ENCODE results near the gene DYNLT1. TPM values are rescaled to one million over a fixed set of nuclear protein-coding genes. Genes with fewer than 3 reads are reported as not detected.
"Not testable (repeated sequence)": the region's sequence is repeated elsewhere in the genome, so short reads cannot be mapped to it uniquely, and the experiment has no call there.

The DYNLT1 gene
- total RNA-seq, 1 donor from 2014 or later: 113 TPM

DNA sequence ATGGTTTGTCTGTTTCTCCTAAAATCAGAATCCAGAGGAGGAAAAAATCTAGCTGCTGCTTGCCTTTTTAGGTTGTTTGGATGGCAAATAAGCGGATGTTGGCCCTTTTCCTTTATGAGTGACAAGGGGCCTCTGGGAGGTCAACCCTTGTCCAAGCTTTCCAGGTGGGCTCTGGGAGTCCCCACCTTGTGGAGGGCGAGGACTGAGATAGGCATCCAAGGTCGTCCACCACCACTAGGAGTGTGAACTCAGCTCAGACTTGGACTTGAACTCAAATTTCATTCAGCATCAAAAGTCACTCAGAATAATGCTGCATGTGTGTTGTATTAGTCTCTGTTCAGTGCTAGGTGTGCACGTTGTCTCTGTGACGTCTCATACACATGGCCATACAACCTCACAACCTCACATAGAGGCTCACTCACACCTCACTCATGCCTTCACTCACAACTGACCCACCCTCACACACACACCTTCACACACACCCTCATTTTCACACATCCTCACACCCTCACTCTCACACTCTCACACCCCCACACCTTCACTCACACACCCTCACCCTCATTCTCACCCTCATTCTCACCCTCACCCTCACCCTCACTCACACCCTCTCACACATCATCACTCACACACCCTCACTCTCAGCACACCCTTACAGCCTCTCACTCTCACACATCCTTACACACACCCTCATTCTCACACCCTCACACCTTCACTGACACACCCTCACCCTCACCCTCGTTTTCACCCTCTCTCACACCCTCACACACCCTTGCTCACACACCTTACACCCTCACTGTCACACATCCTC, 18.0 kb downstream of the DYNLT1 start:
- intact Hi-C loops (cut with micrococcal nuclease): no loop called here

DNA sequence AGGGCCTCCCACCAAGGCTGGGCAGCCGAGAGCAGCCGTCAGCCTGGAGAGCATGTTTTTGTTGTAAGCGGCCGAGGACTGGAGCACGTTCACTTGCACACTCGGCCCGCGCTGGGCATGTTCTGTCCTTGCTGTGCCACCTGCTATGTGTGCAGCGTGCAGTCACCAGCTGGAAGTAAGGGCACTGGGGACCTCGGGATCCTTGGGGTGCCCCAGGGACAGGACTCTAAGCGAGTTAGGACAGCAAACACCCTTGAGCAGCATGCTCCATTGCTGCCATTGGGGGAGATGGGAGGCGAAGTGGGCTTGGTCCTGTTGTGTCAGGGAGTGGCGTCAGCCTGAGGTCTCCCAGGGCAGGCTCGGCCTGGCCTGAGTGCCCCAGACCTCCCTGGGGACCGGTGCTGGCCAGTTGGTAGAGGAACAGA, 18.6 kb downstream of the DYNLT1 start:
- intact Hi-C loops (cut with micrococcal nuclease): no loop called here

DNA sequence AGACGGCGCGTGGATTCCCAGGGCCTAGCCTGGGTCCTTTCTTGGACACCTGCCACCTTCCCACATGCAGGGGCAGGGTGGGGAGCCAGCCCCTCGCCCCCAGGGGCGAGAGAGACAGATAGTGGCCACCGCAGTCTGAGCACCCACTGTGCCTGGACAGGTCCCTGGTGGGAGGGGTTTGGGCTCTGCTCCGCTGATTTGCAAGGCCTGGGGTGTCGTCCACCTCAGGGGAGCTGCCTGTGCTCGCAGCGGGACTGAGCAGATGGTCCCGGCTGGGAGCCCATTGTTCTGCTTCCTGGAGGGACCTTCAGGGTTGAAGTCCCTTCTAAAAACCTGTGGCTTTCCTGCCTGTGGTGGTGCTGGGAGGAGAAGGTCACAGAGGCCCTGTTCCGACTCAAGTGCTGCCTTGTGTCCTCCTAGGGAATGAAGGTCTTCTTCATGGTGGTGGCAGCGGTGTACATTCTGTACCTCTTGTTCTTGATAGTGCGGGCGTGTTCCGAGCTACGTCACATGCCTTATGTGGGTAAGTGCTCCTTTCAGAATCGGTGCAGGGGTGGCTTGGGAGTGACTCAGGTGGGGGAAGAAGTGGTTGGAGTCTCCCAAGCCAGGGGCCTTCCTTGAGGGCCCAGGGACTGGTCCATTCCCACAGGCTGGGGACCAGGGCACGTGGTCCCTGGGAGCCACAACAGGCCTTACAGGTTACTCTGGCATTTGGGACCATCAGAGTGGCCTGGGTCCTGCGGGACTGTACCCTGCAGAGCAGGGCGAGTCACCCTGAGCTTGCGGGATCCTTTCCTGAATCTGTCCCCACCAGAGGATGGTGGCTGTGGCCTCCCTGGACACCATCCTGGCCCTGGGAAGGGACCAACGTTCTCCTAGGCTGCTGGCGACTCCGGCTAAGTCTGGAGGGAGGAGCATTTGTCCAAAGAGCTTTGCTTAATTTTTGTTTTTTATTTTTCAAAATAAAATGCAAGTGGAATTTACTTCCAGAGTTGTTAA, 19.6 kb downstream of the DYNLT1 start:
- intact Hi-C loops (cut with micrococcal nuclease): no loop called here

DNA sequence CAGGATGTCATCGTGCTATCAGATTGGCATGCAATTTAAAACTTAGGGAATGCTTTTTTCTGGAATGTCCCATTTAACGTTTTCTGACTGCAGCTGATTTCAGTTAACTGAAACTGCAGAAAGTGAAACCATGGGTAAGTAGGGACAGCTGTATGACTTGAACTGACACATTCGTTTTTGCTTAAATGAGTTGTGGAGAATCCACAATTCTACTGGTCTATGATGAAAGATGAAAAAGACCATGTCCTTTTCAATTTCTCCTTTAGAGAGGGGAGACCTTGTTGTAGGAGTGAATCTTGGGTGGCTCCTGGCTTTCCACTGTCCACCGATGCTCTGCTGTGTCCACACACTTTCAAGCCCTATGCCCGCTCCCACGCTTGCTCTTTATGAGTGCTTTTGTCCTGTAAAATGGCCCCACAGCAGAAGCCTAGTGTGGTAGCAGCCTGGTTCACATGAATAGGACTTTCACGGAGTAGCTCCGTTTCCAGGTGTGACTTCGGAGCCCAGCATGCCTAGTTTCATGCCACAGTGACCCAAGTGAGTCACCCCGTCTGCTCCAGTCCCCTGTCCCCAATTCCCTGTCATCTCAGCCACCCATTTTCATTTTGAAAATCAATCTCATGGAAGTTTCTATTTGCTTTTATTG, 21.9 kb downstream of the DYNLT1 start:
- intact Hi-C loops (cut with micrococcal nuclease): no loop called here

DNA sequence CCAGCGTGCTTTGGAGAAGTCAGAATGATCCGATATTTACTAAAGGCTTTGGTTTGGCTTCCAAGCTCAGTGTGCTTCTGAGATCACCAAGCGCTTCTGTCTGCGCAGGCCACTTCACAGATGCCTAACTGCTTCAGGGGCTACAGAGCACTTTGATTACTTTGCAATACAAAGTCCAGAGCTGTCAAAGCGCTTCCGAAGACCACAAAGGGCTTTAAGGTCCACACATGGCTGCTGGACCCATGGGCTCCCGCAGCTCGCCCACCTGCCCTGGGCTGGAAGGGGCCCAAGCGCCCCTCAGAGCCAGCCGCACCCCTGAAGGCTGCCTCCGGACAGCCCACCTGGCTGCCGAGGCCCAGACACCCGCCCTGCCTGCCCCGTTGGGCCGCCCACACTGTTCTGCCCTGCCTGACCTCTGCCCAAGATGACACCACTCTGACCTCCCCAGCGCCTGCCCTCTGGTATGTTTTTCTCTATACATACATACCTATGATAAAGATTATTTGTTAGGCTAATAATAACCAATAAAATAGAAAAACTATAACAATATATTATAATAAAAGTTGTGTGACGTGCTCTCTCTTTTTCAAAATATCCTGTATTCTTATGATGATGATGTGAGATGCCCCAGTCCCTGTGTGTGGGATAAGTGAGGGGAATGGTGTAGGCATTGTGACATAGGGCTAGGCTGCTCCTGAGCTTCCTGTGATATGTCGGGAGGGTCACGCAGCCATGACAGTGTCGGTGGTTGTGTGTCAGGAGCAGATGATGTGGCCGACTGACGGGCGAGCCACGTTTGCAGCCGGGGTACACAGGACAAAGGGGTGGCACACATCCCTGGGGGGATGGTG, 22.6 kb downstream of the DYNLT1 start:
- intact Hi-C loops (cut with micrococcal nuclease): no loop called here

DNA sequence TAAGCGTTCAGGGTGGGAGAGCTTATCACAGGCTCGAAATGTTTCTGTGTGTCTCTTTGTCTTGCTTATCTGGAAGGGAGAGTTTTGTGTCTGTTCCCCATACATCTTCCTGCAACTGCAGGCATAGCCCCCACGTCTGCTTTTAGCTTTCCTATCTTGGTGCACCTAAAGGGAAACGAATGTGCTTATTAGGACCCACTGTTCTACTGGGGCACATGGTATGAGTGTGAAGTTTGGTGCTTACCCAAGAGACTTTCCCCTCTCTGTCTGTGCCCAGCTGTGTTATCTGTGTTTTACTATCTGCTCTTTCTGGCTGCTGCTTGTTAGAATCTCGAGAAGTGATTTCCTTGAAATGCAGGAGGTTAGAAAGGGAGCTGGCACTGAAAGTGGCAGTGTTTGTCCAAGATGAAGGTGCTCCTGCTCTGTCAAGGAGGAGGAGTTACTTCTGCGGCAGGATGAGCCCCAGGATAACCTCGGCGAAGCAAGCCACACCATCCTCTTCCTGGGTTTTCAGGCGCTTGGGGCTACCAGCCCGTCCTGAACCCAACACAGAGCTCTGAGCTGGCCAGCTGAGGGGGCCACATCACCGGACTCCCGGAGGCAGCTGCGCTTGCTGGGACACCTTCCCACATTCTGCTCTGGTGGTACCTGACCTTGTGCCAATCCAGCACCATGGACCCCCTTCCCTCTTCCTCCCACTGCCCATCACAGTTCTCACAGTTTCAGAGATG, 23.4 kb downstream of the DYNLT1 start:
- intact Hi-C loops (cut with micrococcal nuclease): no loop called here

DNA sequence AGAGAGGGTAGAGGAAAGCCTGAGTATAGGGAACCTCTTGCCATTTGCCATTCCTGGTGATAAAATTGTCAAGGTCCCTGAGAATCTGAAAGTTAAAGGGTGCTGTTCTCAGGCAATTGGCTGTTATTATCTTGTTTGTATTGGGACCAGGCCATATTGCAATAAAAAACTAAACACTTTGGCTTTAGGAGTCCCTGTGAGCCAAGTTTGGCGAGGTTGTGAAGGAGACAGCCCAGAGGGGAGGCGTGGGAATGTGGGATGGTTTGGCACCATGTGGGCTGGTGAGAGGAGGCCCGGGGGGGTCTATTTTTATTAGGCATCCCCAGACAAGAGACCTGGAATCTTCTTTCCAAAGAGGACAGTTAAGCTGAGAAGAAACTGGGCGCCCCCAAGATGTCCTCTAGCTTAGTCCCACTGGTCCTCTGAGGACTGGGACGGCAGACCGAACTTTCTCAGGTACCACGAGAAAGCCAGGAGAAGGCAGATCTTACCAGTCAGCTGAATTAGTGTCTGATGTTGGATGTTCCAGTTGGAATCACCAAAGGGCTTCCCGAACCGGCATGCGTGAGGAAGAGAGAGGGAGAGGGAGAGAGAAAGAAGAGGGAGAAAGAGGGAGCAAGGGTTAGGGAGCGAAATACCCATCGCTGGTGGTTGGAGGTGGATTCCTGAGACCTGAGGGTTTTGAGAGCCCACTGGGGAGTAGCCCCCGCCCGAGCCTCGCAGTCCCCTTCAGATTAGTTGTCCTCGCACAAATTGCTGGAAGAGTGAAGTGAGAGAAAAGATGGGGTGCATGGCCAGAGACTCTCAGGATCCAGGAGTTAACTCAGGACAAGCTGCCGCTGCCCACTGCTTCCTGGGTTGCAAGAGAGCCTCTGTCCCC, 24.4 kb downstream of the DYNLT1 start:
- intact Hi-C loops (cut with micrococcal nuclease): loop anchor here (1.0 kb wide), 1 partner anchor 20 kb away; no protein-coding TSS in a partner anchor

DNA sequence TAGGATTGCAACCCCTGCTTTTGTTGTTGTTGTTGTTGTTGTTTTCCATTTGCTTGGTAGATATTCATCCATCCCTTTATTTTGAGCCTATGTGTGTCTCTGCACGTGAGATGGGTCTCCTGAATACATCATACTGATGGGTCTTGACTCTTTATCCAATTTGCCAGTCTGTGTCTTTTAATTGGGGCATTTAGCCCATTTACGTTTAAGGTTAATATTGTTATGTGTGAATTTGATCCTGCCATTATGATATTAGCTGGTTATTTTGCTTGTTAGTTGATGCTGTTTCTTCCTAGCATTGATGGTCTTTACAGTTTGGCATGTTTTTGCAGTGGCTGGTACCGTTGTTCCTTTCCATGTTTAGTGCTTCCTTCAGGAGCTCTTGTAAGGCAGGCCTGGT, 26.3 kb downstream of the DYNLT1 start:
- intact Hi-C loops (cut with micrococcal nuclease): not testable (repeated sequence)

DNA sequence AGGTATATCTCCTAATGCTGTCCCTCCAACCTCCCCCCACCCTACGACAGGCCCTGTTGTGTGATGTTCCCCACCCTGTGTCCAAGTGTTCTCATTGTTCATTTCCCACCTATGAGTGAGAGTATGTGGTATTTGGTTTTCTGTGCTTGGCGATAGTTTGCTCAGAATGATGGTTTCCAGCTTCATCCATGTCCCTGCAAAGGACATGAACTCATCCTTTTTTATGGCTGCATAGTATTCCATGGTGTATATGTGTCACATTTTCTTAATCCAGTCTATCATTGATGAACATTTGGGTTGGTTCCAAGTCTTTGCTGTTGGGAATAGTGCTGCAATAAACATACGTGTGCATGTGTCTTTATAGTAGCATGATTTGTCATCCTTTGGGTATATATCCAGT, 29.9 kb downstream of the DYNLT1 start:
- intact Hi-C loops (cut with micrococcal nuclease): not testable (repeated sequence)

DNA sequence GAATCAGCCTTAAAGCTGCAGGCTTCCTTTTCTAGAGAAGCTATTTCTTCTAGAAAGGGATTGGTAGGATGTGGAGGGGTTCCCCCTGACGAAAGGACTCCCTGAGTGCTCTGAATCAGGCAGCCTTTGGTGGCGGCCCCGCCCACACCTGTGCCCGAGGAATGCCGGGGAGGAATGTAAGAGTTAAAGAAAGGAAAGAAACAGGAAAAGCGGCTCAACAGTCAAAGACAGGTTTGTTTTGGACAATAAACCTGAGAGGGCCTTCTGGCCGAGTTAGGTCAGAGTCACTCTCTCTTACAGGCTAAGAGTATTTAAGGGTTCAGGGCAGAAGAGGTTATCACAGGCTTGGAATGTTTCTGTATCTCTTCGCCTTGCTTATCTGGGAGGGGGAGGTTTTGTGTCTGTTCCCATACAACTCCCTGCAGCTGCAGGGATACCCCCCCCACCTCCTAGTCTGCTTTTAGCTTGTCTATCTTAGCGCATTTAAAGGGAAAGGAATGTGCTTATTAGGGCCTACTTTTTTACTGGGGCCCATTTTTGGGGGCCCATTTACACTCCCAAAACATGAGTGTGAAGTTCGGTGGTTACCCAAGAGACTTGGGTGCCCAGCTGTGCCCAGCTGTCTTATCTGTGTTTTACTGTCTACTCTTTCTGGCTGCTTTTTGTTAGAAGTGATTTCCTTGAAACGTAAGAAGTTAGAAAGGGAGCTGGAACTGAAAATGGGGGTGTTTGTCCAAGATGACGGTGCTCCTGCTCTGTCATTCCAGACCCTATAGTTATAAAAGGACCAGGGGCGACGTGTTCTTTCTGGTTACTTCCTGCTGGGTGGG, 32.8 kb downstream of the DYNLT1 start:
- intact Hi-C loops (cut with micrococcal nuclease): no loop called here

DNA sequence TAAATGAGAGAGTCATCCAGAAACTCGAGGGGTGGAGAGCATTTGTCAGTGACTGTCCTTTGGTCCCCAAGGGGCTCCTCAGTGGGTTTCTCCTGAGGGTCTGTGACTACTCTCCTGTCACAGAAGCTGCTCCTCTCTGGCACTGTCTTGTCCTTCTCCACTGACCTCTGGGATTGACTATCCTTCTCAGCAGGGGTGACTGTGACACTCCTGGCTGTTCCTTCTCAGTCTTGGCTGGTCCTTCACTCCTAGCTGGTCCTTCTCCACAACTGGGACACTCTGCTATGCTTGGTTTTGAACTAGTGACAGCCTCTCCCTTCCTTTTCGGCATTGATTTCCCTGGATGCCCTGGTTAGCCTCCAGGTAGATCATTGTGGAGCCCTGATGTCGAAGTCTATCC, 33.5 kb downstream of the DYNLT1 start:
- intact Hi-C loops (cut with micrococcal nuclease): no loop called here

DNA sequence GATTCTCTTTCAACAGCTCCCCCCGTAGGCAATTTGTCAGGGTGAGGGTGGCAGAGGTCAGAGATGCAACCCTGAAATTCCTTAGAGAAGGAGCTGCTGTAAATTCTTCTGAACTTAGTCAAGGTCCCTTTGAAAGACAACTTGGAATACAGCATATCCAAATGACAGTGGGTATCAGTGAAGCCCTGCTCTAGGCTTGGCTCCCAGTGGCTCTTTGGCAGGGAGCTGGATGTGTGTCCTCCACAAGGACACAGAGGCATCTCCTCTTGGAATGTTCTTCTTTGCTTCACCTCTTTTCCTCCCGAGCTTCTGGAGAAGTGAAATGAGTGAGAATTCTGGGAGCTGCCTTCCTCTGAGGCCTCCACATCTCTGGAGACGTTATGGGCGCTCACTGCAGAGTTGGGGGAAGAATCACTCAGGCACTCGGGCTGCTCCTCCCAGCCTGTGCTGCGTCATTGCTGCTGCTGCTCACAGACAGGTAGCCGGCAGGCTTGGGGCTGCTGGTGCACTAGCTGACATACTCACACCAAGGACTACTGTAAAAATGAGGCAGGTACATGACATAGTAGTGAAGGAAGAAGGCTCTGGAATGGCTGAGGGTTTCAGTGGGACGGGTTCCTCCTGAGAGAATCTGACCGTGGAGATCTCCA, 34.1 kb downstream of the DYNLT1 start:
- intact Hi-C loops (cut with micrococcal nuclease): no loop called here

DNA sequence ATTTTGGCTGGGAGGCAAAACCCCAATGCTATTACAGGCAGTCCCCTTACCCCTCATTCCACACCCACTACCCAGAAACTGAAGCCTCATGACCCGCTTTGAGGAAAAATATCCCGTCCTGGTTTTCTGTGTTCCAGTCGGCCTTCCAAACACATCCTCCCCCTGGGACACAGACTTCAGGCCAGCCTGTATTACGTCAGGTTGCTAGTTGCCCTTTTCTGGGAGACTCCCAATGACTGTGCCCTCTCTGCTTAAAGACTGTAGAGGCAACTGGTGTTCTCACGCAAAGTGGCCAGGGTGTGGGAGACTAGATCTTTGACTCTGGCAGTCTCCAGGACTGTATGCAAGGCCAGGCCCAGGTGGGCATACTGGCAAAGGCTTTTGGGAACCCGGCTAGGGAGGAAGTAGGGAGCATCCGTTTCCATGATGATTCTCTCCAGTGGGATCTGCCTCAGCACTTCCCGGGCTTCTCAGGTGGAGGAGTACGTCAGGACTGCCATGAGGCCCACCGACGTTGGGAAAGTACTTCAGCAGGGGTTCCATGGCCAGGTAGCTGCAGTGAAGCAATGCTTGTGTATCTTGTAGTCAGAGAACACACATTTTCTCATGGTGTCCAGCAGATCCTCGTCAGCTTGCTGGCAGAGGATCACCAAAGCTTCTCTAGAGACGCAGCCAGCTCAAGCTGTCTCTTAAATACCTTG, 34.9 kb downstream of the DYNLT1 start:
- intact Hi-C loops (cut with micrococcal nuclease): no loop called here

DNA sequence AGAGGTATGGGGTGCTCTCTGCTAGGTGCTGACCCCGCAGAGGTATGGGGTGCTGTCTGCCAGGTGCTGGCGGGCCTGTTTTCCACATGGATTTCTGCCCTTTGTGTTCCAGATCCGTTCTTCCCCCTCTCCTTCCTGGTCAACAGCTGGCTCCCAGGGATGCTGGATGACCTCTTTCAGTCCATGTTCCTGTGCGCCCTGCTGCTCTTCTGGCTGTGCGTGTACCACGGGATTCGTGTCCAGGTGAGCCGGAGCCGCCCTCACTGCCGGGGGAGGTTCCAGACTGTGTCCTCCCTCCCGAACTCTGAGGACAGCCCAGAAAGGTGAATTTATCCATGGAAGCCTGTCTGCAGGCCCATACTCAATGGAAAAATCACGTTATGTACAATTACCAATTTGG, 36.3 kb downstream of the DYNLT1 start:
- intact Hi-C loops (cut with micrococcal nuclease): no loop called here

DNA sequence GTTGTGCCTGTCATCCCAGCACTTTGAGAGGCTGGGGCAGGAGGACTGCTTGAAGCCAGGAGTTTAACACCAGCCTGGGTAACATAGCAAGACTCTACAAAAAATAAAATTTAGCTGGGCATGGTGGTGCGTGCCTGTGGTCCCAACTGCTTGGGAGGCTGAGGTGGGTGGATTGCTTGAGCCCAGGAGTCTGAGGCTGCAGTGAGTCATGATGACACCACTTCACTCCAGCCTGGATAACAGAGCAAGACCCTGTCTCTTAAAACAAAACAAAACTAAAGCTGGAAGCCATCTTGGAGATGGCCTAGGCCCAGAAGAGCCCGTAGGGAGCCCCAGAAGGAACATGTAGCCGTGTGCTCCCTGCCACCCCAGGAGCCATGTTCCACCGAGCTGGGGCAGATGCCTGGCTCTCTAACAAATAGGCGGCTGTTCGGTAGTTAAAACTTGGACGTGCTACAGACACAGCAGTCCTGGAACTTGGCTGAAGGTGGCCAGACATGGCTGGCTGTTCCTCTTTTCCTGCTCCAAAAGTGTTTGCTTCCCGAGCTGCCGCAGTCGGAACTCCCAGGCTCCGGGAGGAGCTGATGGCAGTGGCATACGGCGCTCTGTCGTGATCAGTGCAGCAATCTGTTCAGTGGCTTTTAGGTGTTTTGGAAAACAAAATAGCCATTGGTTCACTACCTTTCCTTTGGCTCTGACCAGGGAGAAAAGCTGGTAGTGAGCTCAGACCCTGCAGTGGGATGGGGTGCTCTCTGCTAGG, 37.0 kb downstream of the DYNLT1 start:
- intact Hi-C loops (cut with micrococcal nuclease): no loop called here

DNA sequence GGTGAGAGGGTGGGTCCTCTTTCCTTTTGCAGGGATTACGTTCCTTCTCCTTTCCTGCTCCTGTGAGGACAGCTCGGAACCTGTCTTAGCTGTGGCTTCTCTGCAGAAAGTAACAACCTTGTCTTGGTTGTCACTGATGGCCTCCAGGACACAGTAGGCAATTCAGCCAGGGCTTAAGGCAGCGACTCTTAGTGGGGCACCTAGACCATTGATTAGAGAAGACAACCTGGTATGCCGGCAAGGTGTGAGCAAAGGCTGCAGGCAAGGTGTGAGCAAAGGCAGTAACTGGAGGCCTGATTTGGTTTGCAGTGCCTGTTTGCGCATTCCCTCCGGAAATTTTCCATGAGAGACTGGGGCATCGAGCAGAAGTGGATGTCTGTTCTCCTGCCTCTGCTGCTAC, 37.6 kb downstream of the DYNLT1 start:
- intact Hi-C loops (cut with micrococcal nuclease): no loop called here
